Anterior cingulate cortex (tissue), 58 donors: ENCODE measurements around the gene ALDH4A1.

Experiments
- DNase-seq, 58 donors: peaks; one replicate each; lab custom pipeline; 2025; lab: John Stamatoyannopoulos, UW

Gene ALDH4A1

DNA sequence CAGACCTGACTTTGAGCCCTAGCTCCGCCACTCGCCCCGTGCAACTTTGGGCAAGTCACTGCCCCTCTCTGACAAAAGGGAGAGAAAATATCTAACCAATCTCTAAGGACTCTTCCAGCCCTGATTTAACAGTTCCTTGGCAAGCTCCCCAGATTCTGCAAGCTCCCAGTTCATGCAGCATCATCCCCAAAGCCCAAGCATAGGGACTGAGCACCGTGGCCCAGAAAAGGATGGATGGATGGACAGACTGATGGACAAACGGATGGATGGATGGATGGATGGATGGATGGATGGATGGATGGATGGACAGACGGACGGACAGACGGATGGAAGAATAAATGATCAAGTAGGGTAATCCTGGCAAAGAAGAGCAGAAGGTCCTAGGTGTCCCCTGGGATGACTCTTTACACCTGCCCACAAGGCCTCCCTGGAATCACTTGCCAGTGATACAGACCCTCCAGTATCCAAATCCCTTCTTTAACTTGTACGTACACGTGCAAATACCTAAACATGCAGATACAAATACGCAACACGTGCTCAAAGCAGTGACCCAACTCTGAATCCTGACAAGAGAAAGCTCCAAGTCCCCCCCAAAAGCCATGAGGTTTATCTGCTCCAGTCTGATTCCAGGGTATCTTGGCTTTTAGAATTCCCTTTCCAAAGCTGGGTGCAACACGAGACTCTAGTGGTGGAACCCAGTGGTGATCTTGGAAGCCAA is 38.1 kb upstream of the ALDH4A1 start:
- DNase-seq: peak in 5 of 58 donors; percentile 24 to 55 (median 31)

DNA sequence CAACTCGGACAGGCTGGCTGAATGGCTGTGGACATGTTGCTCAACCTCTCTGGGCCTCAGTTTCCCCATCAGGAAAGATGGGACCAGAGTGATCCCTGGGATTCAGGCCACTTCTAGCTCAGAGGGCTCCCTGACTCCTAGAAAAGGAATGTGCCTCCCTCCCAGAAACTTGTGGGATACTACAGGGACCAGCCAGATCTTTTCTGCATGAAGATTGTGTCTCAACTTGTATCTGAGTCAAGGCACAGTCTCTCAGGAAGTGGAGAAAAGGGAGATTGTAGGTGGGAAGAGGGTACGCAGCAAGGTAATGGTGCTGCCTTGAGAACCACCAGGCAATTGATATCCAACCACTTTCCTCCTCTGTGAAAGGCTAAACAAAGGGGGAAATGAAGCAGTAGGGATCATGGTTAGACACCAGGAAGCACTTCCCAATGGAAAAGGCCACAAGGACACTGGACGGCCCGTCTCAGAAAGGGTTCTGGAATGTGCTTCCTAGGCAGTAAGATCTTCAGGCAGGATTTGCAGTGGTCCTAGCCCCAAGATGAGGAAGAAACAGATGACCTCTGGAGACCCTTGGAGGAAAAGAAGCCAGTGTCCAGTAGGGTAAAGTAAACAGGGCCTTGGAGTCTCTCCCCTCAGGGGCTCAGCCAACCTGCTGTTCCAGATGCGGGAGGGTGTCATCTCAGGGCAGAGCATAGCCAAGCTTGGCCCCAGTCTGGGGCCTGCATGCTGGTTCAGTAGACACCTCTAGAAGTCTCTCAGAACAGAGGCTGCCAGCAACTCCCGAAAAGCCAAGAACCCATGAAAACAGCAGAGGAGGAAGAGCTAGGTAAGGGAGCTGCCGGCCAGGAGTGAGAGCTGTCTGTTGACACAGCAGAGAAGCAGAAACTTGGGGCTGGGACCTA is 37.3 kb upstream of the ALDH4A1 start:
- DNase-seq: peak in 2 of 58 donors; percentile 27 to 55

DNA sequence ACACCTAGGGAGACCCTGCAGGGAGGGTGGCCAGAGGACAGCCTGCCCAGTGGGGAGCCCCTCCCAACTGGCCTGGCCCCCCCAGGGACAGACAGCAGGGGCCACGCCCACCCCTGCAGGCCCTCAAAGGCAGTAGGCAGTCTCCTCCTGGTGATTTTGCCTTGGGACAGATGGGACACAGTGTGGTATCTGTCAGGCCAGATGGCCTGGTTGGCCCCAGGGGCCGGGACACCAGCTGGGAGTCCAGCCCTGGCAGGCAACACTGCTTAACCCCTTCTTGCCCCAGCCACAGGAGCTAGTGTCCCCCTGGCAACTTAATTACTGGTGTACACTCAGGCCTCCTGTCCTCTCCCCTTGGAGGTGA is 36.3 kb upstream of the ALDH4A1 start:
- DNase-seq: peak in 34 of 58 donors; percentile 22 to 67 (median 41)

DNA sequence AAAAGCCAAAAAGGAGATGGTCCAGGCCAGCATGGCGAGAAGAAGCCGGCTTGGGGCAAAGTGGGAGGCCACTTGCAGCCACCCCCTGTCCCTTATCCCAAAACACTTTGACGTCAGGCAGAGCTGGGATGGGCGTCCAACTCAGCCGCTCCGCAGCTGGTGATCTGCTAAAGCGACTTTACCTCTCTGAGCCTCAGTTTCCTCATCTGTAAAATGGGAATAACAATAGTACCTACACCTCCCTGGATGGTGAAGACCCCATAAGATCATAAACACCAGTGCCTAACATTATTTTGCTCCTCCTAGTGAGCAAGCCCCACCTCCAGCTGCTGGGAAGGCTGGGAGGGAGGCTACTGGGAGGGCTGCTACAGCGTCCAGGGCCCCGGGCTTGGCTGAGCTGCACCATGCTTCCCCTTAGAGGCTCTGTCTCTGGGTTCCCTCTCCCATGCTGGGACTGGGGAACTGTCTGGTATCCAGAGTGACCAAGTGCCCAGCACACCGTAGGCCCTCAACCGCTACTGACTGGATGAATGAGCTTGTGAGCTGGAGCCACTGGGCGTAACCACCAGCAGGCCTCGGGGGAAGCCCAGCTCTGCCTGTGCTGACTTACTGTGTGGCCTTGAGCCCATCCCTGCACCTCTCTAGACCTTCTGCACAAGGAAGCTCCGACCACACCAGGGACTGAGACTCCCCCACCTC is 35.8 kb upstream of the ALDH4A1 start:
- DNase-seq: peak in 2 of 58 donors; percentile 24 to 54

DNA sequence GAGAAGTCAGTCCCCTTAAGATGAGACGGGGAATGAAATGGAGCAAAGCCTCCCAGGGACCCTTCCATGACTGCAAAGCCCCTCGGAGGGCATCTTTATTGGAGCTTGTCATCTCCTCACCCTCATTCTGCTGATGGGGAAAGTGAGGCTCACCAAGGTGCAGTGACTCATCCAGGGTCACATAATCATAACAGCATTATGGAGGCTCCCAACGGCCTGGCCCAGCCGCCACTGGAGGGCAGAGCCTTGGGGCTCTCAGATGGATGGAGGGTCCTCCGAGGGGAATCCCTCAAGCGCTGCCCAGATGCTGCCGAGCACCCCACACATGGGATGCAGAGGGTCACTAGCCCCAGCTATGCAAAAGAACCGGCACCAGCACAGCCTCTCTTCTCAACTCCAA is 35.2 kb upstream of the ALDH4A1 start:
- DNase-seq: no peak

DNA sequence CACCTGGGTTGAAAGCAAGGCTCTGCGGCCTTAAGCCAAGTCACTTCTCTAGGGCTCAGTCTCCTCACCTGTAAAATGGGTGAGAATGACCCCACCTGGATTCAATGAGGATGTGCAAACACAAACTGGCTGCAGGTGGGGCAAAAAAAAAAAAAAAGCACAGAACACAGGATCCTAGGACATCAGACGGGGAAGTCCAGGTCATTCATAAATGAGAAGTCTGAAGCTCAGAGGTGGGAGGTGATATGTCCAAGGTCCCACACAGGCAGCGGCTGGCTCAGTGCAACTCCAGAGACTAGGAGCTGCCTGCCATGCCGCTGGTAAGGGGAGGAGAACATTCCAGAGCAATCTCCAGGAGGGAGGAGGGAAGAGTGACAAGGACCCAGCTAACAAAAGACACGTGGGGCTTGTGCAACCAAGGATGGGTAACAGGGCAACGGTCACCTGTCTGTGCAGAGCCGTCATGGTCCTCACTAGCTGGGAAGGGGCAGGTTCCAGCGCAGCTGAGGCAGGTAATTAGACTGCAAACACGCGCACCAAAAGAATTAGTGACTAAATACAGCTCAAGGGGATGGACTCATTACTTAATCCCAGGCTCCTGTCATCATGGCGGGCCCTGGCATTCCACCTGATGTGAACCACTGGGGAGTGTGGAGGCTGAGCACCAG is 34.6 kb upstream of the ALDH4A1 start:
- DNase-seq: no peak

DNA sequence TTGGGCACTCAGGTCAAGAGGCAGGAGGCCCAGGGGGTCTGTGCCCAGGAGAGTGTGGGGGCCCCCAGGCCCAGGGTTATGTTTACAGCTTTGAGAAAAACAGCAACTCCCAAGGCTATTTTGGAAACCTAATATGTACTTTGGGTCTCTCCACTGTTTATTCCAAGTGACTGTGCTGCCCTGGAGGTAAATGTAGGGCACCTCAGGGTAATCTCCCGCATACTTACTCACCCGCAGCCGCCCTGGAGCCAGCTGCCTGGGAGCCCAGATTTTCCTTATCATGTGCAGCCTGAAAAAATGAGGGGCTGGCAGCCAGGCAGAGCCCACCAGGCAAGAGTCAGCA is 34.1 kb upstream of the ALDH4A1 start:
- DNase-seq: no peak

DNA sequence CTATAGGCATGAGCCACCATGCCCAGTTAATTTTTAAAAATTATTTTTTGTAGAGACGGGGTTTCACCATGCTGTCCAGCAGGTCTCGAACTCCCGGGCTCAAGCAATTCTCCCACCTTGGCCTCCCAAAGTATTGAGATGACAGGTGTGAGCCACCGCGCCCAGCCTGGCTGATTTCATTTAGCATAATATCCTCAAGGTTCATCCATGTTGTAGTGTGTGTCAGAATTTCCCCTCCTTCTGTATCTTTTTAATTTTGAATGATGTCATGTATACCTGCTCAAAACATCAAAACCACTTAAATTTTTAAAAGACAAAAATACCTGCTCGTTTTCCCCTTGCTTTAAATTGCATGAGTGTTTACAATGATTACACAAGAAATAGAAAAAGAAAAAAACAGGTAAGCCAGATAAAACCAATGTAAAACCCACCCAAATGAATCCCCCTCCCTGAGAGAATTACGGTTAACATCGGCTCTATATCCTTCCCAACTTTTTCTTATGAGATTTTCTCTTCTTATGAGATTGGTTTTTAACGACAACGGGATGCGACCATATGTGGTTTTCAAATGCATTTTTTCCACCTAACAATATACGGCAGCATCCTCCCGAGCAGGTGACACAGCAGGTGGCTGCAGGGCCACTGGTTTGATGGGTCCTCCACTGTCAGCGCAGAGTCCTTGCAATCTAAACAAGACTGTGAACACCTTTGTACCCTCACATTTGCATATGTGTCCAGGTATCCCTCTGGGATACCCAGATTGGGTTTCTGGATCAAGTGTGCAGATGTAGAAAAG is 32.0 kb upstream of the ALDH4A1 start:
- no peak for DNase-seq

DNA sequence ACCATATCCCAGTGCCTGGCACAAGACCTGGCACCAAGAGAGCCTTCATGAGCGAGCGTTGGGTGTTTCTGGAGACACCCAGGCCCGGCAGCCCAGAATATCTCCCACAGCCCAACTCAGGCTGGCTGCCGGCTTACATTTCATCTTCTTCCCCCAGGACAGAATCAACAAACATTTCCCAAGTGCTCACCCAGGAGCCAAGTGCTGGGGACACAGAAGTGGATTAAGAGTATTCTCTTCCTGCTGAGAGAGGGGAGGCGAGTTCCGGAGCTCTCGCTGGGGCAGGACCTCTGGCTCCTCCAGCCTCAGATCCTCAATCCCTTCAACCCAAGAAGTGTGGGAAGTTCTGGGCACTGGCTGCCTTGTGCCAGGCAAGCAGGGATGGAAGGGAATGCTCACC is 30.5 kb upstream of the ALDH4A1 start:
- DNase-seq: peak in 1 of 58 donors; percentile 55

DNA sequence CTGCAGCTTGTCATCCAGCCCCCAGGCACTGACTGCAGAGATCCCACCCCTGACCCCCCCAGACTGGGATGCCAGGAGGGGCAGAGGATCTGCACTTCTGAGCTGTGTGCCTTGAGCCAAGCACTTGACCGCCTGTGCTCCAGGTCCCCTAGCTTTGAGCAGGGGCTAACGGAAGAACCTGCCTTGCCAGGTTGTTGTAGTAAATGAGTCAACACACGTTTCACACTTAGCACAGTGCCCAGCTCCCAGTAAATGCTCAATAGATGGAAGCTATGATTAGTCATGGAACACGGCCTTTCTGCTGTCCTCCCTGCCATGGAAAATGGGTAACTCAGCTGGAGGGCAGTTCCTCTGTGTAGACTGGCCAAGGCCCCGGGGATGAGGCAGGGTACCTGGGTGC is 30.0 kb upstream of the ALDH4A1 start:
- peak in 4 of 58 donors; percentile 19 to 58 (median 36) for DNase-seq

DNA sequence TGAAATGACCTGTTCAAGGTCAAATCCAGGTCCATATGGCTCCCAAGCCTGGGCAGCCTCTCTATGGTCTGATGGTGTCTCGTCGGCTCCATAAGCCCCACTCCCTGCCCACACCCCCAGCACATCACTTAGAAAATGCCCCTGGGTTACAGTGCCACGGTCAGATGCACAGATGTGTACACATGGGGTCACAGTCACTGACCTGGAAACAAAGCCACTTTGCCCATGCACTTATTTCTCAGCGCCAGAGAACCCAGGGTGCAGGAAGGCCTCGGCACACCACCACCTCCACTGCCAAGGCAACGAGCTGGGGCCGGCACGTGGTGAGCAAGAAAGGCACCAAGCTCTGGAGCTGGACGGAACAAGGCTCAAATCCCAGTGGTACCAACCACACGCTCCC is 29.4 kb upstream of the ALDH4A1 start:
- DNase-seq: no peak

DNA sequence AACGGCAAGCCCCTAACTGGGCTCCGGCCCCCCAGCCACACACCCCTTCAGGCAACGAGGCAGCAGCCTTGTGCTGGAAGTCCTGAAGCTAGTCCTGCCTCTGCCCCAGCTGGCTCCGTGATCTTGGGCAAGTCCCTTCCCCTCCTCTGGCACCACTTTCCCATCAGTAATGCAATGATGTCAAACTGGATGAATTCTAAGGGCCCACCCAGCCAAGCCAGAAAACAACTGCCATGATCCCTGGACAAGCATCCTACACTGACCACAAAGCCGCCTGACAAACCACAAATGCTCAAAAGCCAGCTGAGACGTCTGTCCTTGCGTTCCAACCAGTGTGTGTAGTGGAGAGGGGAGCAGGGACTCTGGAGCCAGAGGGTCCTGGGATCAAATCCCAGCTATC is 27.3 kb upstream of the ALDH4A1 start:
- DNase-seq: no peak

DNA sequence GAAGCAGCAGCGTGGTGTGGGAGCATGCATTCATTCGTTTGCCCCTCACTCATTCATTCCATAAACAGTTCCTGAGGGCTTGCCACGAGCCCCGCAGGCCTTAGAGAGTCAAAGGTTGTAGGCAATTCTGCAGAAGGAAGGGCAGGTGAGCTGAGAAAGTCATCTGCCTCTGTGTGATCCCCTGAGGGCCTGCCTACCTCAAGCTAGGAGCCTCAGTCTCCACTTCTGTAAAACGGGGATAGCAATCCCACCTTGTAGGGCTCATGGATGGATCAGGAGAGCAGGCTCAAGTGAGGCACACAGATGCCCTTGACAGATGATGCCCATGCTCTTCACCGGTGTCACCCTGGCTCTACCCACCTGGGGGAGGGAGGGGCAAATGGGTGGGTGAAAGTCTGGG is 26.6 kb upstream of the ALDH4A1 start:
- DNase-seq: no peak

DNA sequence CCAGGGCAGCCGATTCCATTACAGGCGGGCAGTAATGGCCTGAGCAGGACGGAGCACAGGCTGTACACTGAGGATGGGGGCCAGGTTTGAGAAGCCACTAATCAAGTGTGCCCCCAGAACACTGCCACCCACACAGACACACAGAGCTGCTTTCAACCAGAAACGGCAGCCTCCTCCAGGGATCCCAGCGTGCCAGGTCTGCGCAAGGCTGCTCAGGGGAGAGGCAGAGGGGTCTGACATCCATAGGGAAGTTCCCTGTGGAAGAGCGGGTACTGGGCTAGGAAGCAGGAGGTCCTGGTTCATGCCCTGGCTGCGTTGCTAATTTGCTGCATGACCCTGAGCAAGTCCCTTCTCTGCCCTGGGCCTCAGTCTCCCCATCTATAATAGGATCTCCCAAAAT is 26.1 kb upstream of the ALDH4A1 start:
- peak in 4 of 58 donors; percentile 18 to 50 (median 37) for DNase-seq

DNA sequence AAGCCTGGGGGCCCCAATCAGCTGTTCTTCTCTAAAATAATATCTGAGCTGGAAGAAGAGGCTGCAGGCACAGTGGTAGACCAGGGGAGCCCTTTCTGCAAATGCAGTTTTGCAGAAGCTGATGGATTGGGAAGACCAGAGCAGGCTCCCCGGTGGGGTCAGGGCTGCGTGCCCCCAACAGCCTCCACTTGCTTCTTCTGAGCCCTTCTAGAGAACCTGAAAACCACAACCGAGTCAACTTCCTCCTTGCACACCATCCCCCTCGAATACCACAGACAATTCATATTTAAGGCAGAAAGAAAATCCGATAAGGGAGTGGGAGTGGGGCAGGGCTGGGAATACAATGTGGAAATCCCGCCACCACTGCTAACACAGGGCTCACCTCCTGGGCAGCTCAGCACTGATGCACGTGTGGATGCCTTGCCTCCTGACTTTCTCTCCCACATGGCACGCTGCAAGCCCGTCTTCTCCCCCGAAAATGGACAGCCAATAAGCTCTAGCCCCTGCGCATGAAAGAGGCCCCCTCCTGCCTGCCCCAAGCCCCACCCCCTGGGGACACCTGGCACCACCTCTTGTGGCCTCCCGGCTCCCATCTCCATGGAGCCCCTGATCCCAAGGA is 25.4 kb upstream of the ALDH4A1 start:
- no peak for DNase-seq

DNA sequence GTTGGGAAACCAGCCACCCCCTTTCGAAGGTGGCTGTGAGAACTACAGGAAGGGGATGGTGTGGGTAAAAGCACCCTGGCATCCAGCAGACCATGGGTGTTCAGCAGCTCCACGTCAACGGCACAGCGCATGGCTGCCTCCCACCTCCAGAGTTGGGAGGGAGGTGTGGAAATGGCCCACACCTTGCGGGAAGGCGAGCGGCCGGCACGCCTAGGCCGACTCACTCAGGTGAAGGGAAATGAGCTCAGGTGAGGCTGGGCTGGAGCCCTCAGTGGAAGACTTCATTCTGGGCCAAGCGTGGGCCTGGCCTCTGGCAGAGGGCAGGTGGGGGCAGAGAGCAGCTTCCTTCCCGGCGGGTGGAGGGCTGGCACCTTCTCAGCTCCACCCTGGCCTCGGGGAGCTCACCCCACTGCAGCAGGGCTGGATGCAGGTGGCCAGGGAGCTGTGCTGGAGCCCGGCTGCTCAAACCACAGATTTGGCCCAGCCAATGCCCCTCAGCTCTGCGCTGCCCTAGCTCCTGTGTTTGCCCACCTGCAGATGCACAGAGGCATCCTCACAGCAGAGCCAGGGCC is 24.8 kb upstream of the ALDH4A1 start:
- no peak for DNase-seq

DNA sequence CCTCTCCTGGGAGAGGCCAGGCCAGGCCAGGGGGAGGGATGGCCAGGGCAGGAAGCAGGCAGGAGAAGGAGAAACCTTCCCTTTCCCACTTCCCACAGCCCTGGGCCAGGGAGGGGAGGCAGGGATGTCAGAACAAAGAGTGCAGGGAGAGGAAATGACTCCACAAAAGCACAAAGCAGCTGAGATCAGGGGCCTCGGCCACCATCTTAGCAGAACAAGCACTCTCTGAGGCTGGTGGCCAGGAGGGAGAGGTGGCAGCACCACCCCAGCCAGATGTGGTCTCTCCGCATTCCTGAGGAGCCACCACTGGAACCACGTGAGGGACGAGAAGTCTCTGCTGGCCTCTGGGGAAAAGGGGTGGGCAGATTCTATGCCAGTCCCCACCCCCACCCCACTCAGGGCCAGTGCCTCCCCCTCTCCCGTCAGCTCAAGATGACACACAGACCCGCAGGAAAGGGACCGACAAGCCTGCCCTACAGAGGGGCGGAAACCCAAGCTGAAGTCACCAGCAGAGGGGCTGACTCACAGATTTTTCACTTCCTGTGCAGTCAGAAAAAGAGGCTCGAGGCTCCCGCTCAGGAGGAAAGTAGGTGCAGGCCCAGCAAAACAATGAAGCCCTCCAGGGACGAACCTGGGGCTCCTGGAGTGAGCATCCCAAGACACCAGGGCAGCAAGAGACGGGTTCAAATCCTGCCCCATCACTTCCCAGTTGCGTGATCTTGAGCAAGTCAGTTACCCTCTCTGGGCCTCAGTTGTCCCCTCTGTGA is 24.1 kb upstream of the ALDH4A1 start:
- no peak for DNase-seq

DNA sequence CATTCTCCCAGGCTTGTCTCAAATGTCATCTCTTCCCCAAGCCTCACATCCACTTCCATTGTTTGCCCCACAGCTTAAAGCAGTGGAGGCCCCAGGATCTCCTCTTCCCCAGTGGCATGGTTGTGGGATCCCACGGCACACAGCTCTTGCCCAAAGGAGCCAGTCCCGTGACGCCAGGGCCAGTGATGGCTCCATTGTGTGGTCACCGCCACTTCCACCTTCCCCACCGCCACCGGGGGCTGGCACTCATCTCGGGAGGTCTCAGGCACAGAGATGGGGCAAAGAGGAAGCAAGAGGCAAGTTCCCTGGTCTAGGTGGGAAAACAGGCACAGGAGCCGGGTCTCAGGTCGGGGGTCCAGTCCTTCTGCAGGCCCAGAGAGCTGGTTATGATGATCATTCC is 22.9 kb upstream of the ALDH4A1 start:
- DNase-seq: no peak
